GM11168 (cell line): ENCODE results near the gene TBC1D7.

Experiments used
- in situ Hi-C: fragments of 300-500 bp; cut with MboI; formaldehyde crosslinking; loops from one replicate; pipeline ENCODE4 v1.12.0; 2022; ENCODE audit warnings: low sequenced_read_pairs; ENCODE audit not compliant: unreplicated experiment

Gene TBC1D7

GRCh38 chr6:13331516-13332348, 3.4 kb upstream of the TBC1D7 start:
- in situ Hi-C loops = loop anchor here (10.0 kb wide), 2 partner anchors 137 to 427 kb away; no protein-coding TSS in a partner anchor

- in situ Hi-C loops = loop anchor here (10.0 kb wide), 1 partner anchor 104 kb away; no protein-coding TSS in a partner anchor
These were observed 492 bp upstream of the TBC1D7 start for GRCh38 chr6:13328875-13329183.

GRCh38 chr6:13327691-13328075, 654 bp downstream of the TBC1D7 start:
- in situ Hi-C loops = loop anchor here (10.0 kb wide), 1 partner anchor 103 kb away; no protein-coding TSS in a partner anchor

- in situ Hi-C loops = loop anchor here (10.0 kb wide), 1 partner anchor 101 kb away; no protein-coding TSS in a partner anchor
These were observed 2.2 kb downstream of the TBC1D7 start for GRCh38 chr6:13326031-13326586.

- in situ Hi-C loops = loop anchor here (10.0 kb wide), 1 partner anchor 95 kb away; no protein-coding TSS in a partner anchor
These were observed 8.3 kb downstream of the TBC1D7 start for GRCh38 chr6:13319891-13320564.

GRCh38 chr6:13318821-13319220, 9.5 kb downstream of the TBC1D7 start:
- in situ Hi-C loops = no loop called here

GRCh38 chr6:13315896-13316295, 12.4 kb downstream of the TBC1D7 start:
- in situ Hi-C loops = no loop called here

GRCh38 chr6:13314806-13315205, 13.5 kb downstream of the TBC1D7 start:
- in situ Hi-C loops = no loop called here

- in situ Hi-C loops = no loop called here
These were observed 17.2 kb downstream of the TBC1D7 start for GRCh38 chr6:13311155-13311554.

GRCh38 chr6:13308332-13308731, 20.0 kb downstream of the TBC1D7 start:
- in situ Hi-C loops = no loop called here

GRCh38 chr6:13307508-13307995, 20.8 kb downstream of the TBC1D7 start:
- in situ Hi-C loops = no loop called here

- in situ Hi-C loops = no loop called here
These were observed 22.5 kb downstream of the TBC1D7 start for GRCh38 chr6:13305791-13306190.

GRCh38 chr6:13305288-13305687, 23.0 kb downstream of the TBC1D7 start:
- in situ Hi-C loops = no loop called here

- in situ Hi-C loops = no loop called here
These were observed 23.6 kb downstream of the TBC1D7 start for GRCh38 chr6:13304580-13305260.

GRCh38 chr6:13304101-13304500, 24.2 kb downstream of the TBC1D7 start:
- in situ Hi-C loops = no loop called here

GRCh38 chr6:13303668-13304017, 24.7 kb downstream of the TBC1D7 start:
- in situ Hi-C loops = no loop called here

GRCh38 chr6:13302751-13303667, 25.3 kb downstream of the TBC1D7 start:
- in situ Hi-C loops = no loop called here

- in situ Hi-C loops = no loop called here
These were observed 26.0 kb downstream of the TBC1D7 start for GRCh38 chr6:13302291-13302690.
